K562 (cell line): Measurements from ENCODE around the gene ADAMTSL2. TPM values are rescaled to one million over a fixed set of nuclear protein-coding genes. Genes with fewer than 3 reads are reported as not detected.

Source experiments
- ATF3 ChIP-seq, 2 experiments: fragments of 450-650 bp in 1 of 2; sonication (generic) in 1 of 2; formaldehyde crosslinking in 1 of 2; IDR thresholded peaks in 1 of 2; conservative IDR thresholded peaks in 1 of 2; 2 replicates each; pipeline versions ENCODE4 v1.6.1 to v1.8.1; 2016 to 2023; ENCODE audit warnings: mild to moderate bottlenecking in 2 of 2, moderate library complexity in 2 of 2, inconsistent platforms in 1 of 2, missing genetic modification reagents in 1 of 2
- CBX3 ChIP-seq, 2 experiments: IDR thresholded peaks; 1 replicate in 1 of 2; 2 replicates in 1 of 2; pipeline ENCODE4 v1.6.1; 2012; ENCODE audit warnings: inconsistent platforms in 2 of 2, low read length in 2 of 2, borderline replicate concordance in 1 of 2, control low read depth in 1 of 2
- DACH1 ChIP-seq: fragments of 450-650 bp; IDR thresholded peaks from 2 replicates; pipeline ENCODE4 v1.6.1; 2018; ENCODE audit not compliant: partially characterized antibody
- E4F1 ChIP-seq: fragments of 250-450 bp; sonication (Bioruptor Pico); IDR thresholded peaks from 2 replicates; pipeline ENCODE4 v1.5.0; 2021; ENCODE audit warnings: mild to moderate bottlenecking, borderline replicate concordance
- KLF1 ChIP-seq: fragments of 450-650 bp; IDR thresholded peaks from 2 replicates; pipeline ENCODE4 v1.6.1; 2016; ENCODE audit warnings: missing genetic modification characterization, missing compliant biosample characterization
- MEF2A ChIP-seq: IDR thresholded peaks from 2 replicates; pipeline ENCODE4 v1.6.1; 2011; ENCODE audit warnings: low read depth, mild to moderate bottlenecking, low read length, moderate library complexity; ENCODE audit not compliant: control insufficient read depth
- NCOA2 ChIP-seq, 2 experiments: fragments of 450-650 bp; IDR thresholded peaks; 2 replicates each; pipeline ENCODE4 v1.6.1; 2018; ENCODE audit warnings: mild to moderate bottlenecking in 2 of 2, moderate library complexity in 1 of 2; ENCODE audit not compliant: partially characterized antibody in 2 of 2
- NRF1 ChIP-seq, 2 experiments: fragments of 450-650 bp; IDR thresholded peaks in 1 of 2; conservative IDR thresholded peaks in 1 of 2; 2 replicates each; pipeline ENCODE4 v1.6.1; 2014; ENCODE audit warnings: mild to moderate bottlenecking in 2 of 2
- PHB2 ChIP-seq: fragments of 450-650 bp; IDR thresholded peaks from 2 replicates; pipeline ENCODE4 v1.6.1; 2017; ENCODE audit warnings: low read depth
- SLC30A9 ChIP-seq: fragments of 250-450 bp; sonication (Bioruptor Pico); IDR thresholded peaks from 2 replicates; pipeline ENCODE4 v1.8.0; 2022; ENCODE audit warnings: mild to moderate bottlenecking, moderate library complexity
- TCF3 ChIP-seq: sonication (generic); formaldehyde crosslinking; IDR thresholded peaks from 2 replicates; pipeline ENCODE4 v1.4.0; 2020; ENCODE audit warnings: mild to moderate bottlenecking, missing genetic modification reagents
- ZFP30 ChIP-seq: fragments of 250-450 bp; sonication (Bioruptor Pico); IDR thresholded peaks from 2 replicates; pipeline ENCODE4 v1.8.0; 2022; ENCODE audit warnings: moderate library complexity, mild to moderate bottlenecking, inconsistent platforms, borderline replicate concordance
- ZKSCAN8 ChIP-seq: fragments of 200-800 bp; sonication (Bioruptor generic); IDR thresholded peaks from 2 replicates; pipeline ENCODE4 v1.6.1; 2016; ENCODE audit warnings: missing genetic modification characterization, missing compliant biosample characterization
- ZNF408 ChIP-seq: fragments of 250-450 bp; sonication (Bioruptor Pico); IDR thresholded peaks from 2 replicates; pipeline ENCODE4 v1.4.0; 2020; ENCODE audit warnings: low read depth, mild to moderate bottlenecking, moderate library complexity
- ZNF41 ChIP-seq: fragments of 250-450 bp; sonication (Bioruptor Pico); conservative IDR thresholded peaks from 2 replicates; pipeline ENCODE4 v1.4.0; 2020; ENCODE audit warnings: mild to moderate bottlenecking
- polyA plus RNA-seq, 8 experiments: library from polyadenylated mRNA; depleted of rRNA in 4 of 8; stranded (reverse) in 5 of 8; unstranded in 3 of 8; fragments of >200 nt; fragmentation: Nextera tagmentation in 2 of 8; fragmentation: Illumina TruSeq in 1 of 8; extraction: Ambion mirVana in 2 of 8; extraction: Trizol in 1 of 8; gene quantifications; 2 replicates each; pipeline versions ENCODE4 v1.2.1 to v1.2.3, GENCODE V29; 2011 to 2014; ENCODE audit warnings: inconsistent platforms in 1 of 8, missing spikeins in 1 of 8
- total RNA-seq, 7 experiments: library from RNA; depleted of rRNA in 6 of 7; stranded (reverse); fragments of >200 nt in 6 of 7; fragmentation: Illumina TruSeq in 2 of 7; extraction: Trizol in 2 of 7; gene quantifications; 2 replicates each; pipeline versions ENCODE4 v1.2.1 to v1.2.3, GENCODE V29; 2011 to 2021; ENCODE audit warnings: low replicate concordance in 1 of 7

Gene ADAMTSL2
- total and polyA plus RNA-seq, 9 of the 15 experiments (the other 6 are each of a cell fraction or from before 2014, with no cell fraction given) = 0.04 TPM; not detected in 8

- TF ChIP-seq E4F1 (CRISPR knock-in tag) (no peak), ZKSCAN8 (CRISPR knock-in tag) (no peak), SLC30A9 (no peak), NRF1 (conservative IDR thresholded peaks at IDR 0.05 in 1 of 2, IDR thresholded peaks at IDR 0.05 in 1 of 2) (no peak), TCF3 (CRISPR knock-in tag) (no peak), CBX3 (IDR thresholded peaks at IDR 0.05; ENCODE audit: borderline replicate concordance in 1 of 2, low read length in 2 of 2) (peak in 1 of 2 experiments; percentile 84; a peak in 2 of 3 replicates), NCOA2 (IDR thresholded peaks at IDR 0.05; ENCODE audit: partially characterized antibody in 2 of 2) (no peak), ATF3 (IDR thresholded peaks at IDR 0.05) (no peak), ATF3 (CRISPR knock-in tag; conservative IDR thresholded peaks at IDR 0.05) (no peak), MEF2A (peak; percentile 86), ZFP30 (CRISPR knock-in tag) (peak; percentile 74; the same call in 1 of the 2 replicates), DACH1 (no peak), ZNF41 (CRISPR knock-in tag) (peak; percentile 98), KLF1 (tag) (no peak), ZNF408 (no peak), PHB2 (no peak)
- TF ChIP-seq, all 486 proteins: peak for 9
These were observed 32.4 kb upstream of the ADAMTSL2 start (continued) for GRCh38 chr9:133502112-133502511.
